ENCODE measurements around the gene C1orf53.
"Not testable (repeated sequence)": the region's sequence is repeated elsewhere in the genome, so short reads cannot be mapped to it uniquely, and the experiment has no call there.

The C1orf53 gene

GRCh38 chr1:197902454-197903195, at the start of gene C1orf53:
C1orf53 (plus strand) TSS chr1:197902630; CDS start chr1:197902650, 20 bp downstream.
- Histone ChIP-seq H3K4me1 (ENCODE audit: control insufficient read depth, insufficient read depth, low read length) (peaks cover 4% of the 10 kb centered on the region), H3K4me3 (ENCODE audit: low read length) (peak within 1 kb of the TSS; percentile 58), H3K36me3 (ENCODE audit: control insufficient read depth, insufficient read depth, low read length) (no peaks in the 10 kb centered on the region), H3K27me3 (ENCODE audit: control insufficient read depth, insufficient read depth, low read length) (peaks cover 20% of the 10 kb centered on the region), H3K9ac (ENCODE audit: low read length) (peak within 1 kb of the TSS; percentile 85), H3K9me3 (ENCODE audit: control insufficient read depth, low read length) (no peaks in the 10 kb centered on the region)

- H3K9ac ChIP-seq (ENCODE audit: low read length); H3K4me1 ChIP-seq (ENCODE audit: control insufficient read depth, insufficient read depth, low read length); H3K36me3 ChIP-seq (ENCODE audit: control insufficient read depth, insufficient read depth, low read length); H3K27me3 ChIP-seq (ENCODE audit: control insufficient read depth, insufficient read depth, low read length); H3K4me3 ChIP-seq (ENCODE audit: low read length); H3K9me3 ChIP-seq (ENCODE audit: control insufficient read depth, low read length): not testable (repeated sequence)
Observed at GRCh38 chr1:197855751-197856150, 46.7 kb upstream of the C1orf53 start.

- no peaks in the 10 kb centered on the region for H3K9me3 ChIP-seq (ENCODE audit: control insufficient read depth, low read length)
Observed at GRCh38 chr1:197857477-197857876, 45.0 kb upstream of the C1orf53 start.

GRCh38 chr1:197859024-197859423, 43.4 kb upstream of the C1orf53 start:
- no peak overlapping the region for H3K4me3 ChIP-seq (ENCODE audit: low read length)
- no peak overlapping the region for H3K9ac ChIP-seq (ENCODE audit: low read length)
- H3K4me1 ChIP-seq (ENCODE audit: control insufficient read depth, insufficient read depth, low read length), result no peaks in the 10 kb centered on the region
- H3K36me3 ChIP-seq (ENCODE audit: control insufficient read depth, insufficient read depth, low read length), result no peaks in the 10 kb centered on the region
- no peaks in the 10 kb centered on the region for H3K9me3 ChIP-seq (ENCODE audit: control insufficient read depth, low read length)
- no peaks in the 10 kb centered on the region for H3K27me3 ChIP-seq (ENCODE audit: control insufficient read depth, insufficient read depth, low read length)

More at GRCh38 chr1:197857477-197857876, 45.0 kb upstream of the C1orf53 start:
- no peaks in the 10 kb centered on the region for H3K27me3 ChIP-seq (ENCODE audit: control insufficient read depth, insufficient read depth, low read length)
- no peak overlapping the region for H3K9ac ChIP-seq (ENCODE audit: low read length)
- no peaks in the 10 kb centered on the region for H3K4me1 ChIP-seq (ENCODE audit: control insufficient read depth, insufficient read depth, low read length)
- no peak overlapping the region for H3K4me3 ChIP-seq (ENCODE audit: low read length)
- H3K36me3 ChIP-seq (ENCODE audit: control insufficient read depth, insufficient read depth, low read length), result no peaks in the 10 kb centered on the region

- H3K36me3 ChIP-seq (ENCODE audit: control insufficient read depth, insufficient read depth, low read length), result no peaks in the 10 kb centered on the region
- no peaks in the 10 kb centered on the region for H3K27me3 ChIP-seq (ENCODE audit: control insufficient read depth, insufficient read depth, low read length)
- no peak overlapping the region for H3K4me3 ChIP-seq (ENCODE audit: low read length)
- H3K4me1 ChIP-seq (ENCODE audit: control insufficient read depth, insufficient read depth, low read length), result no peaks in the 10 kb centered on the region
- no peaks in the 10 kb centered on the region for H3K9me3 ChIP-seq (ENCODE audit: control insufficient read depth, low read length)
- H3K9ac ChIP-seq (ENCODE audit: low read length), result no peak overlapping the region
Observed at GRCh38 chr1:197862221-197862620, 40.2 kb upstream of the C1orf53 start.

- no peaks in the 10 kb centered on the region for H3K27me3 ChIP-seq (ENCODE audit: control insufficient read depth, insufficient read depth, low read length)
- H3K36me3 ChIP-seq (ENCODE audit: control insufficient read depth, insufficient read depth, low read length), result no peaks in the 10 kb centered on the region
- no peaks in the 10 kb centered on the region for H3K9me3 ChIP-seq (ENCODE audit: control insufficient read depth, low read length)
- H3K9ac ChIP-seq (ENCODE audit: low read length), result no peak overlapping the region
- no peak overlapping the region for H3K4me3 ChIP-seq (ENCODE audit: low read length)
- H3K4me1 ChIP-seq (ENCODE audit: control insufficient read depth, insufficient read depth, low read length), result no peaks in the 10 kb centered on the region
Observed at GRCh38 chr1:197862671-197863070, 39.8 kb upstream of the C1orf53 start.

- no peaks in the 10 kb centered on the region for H3K27me3 ChIP-seq (ENCODE audit: control insufficient read depth, insufficient read depth, low read length)
- no peaks in the 10 kb centered on the region for H3K4me1 ChIP-seq (ENCODE audit: control insufficient read depth, insufficient read depth, low read length)
- H3K9me3 ChIP-seq (ENCODE audit: control insufficient read depth, low read length), result no peaks in the 10 kb centered on the region
- H3K9ac ChIP-seq (ENCODE audit: low read length), result no peak overlapping the region
- H3K36me3 ChIP-seq (ENCODE audit: control insufficient read depth, insufficient read depth, low read length), result no peaks in the 10 kb centered on the region
- H3K4me3 ChIP-seq (ENCODE audit: low read length), result no peak overlapping the region
Observed at GRCh38 chr1:197865809-197866208, 36.6 kb upstream of the C1orf53 start.

GRCh38 chr1:197868751-197869489, 33.5 kb upstream of the C1orf53 start:
- no peaks in the 10 kb centered on the region for H3K27me3 ChIP-seq (ENCODE audit: control insufficient read depth, insufficient read depth, low read length)
- no peaks in the 10 kb centered on the region for H3K4me1 ChIP-seq (ENCODE audit: control insufficient read depth, insufficient read depth, low read length)
- no peak overlapping the region for H3K4me3 ChIP-seq (ENCODE audit: low read length)
- no peaks in the 10 kb centered on the region for H3K9me3 ChIP-seq (ENCODE audit: control insufficient read depth, low read length)
- H3K9ac ChIP-seq (ENCODE audit: low read length), result no peak overlapping the region
- H3K36me3 ChIP-seq (ENCODE audit: control insufficient read depth, insufficient read depth, low read length), result no peaks in the 10 kb centered on the region

GRCh38 chr1:197869490-197870077, 32.8 kb upstream of the C1orf53 start:
- Histone ChIP-seq H3K9ac (ENCODE audit: low read length) (no peak overlapping the region), H3K27me3 (ENCODE audit: control insufficient read depth, insufficient read depth, low read length) (no peaks in the 10 kb centered on the region), H3K36me3 (ENCODE audit: control insufficient read depth, insufficient read depth, low read length) (no peaks in the 10 kb centered on the region), H3K4me1 (ENCODE audit: control insufficient read depth, insufficient read depth, low read length) (no peaks in the 10 kb centered on the region), H3K9me3 (ENCODE audit: control insufficient read depth, low read length) (no peaks in the 10 kb centered on the region), H3K4me3 (ENCODE audit: low read length) (no peak overlapping the region)

- Histone ChIP-seq H3K36me3 (ENCODE audit: control insufficient read depth, insufficient read depth, low read length) (no peaks in the 10 kb centered on the region), H3K9me3 (ENCODE audit: control insufficient read depth, low read length) (no peaks in the 10 kb centered on the region), H3K4me1 (ENCODE audit: control insufficient read depth, insufficient read depth, low read length) (no peaks in the 10 kb centered on the region), H3K27me3 (ENCODE audit: control insufficient read depth, insufficient read depth, low read length) (no peaks in the 10 kb centered on the region), H3K4me3 (ENCODE audit: low read length) (no peak overlapping the region), H3K9ac (ENCODE audit: low read length) (no peak overlapping the region)
Observed at GRCh38 chr1:197876894-197877293, 25.5 kb upstream of the C1orf53 start.

- H3K4me1 ChIP-seq (ENCODE audit: control insufficient read depth, insufficient read depth, low read length); H3K9ac ChIP-seq (ENCODE audit: low read length); H3K4me3 ChIP-seq (ENCODE audit: low read length); H3K9me3 ChIP-seq (ENCODE audit: control insufficient read depth, low read length); H3K27me3 ChIP-seq (ENCODE audit: control insufficient read depth, insufficient read depth, low read length); H3K36me3 ChIP-seq (ENCODE audit: control insufficient read depth, insufficient read depth, low read length): not testable (repeated sequence)
Observed at GRCh38 chr1:197880385-197880784, 22.0 kb upstream of the C1orf53 start.

GRCh38 chr1:197882241-197882640, 20.2 kb upstream of the C1orf53 start:
- H3K4me1 ChIP-seq (ENCODE audit: control insufficient read depth, insufficient read depth, low read length); H3K36me3 ChIP-seq (ENCODE audit: control insufficient read depth, insufficient read depth, low read length); H3K9me3 ChIP-seq (ENCODE audit: control insufficient read depth, low read length); H3K4me3 ChIP-seq (ENCODE audit: low read length); H3K9ac ChIP-seq (ENCODE audit: low read length); H3K27me3 ChIP-seq (ENCODE audit: control insufficient read depth, insufficient read depth, low read length): not testable (repeated sequence)
